ENCODE data around the gene SOX13.

Gene SOX13

GRCh38 chr1:204127597-204128242, 54.8 kb downstream of the SOX13 start:
- TF ChIP-seq GABPA (IDR thresholded peaks at IDR 0.05; ENCODE audit: low read depth) (no peak), CTCF (IDR thresholded peaks at IDR 0.05; ENCODE audit: insufficient read depth, low read length) (peak; percentile 85)
- H3K4me3 ChIP-seq (replicated peaks; ENCODE audit: insufficient read depth, low read length), result no peak overlapping the region
- H3K27ac ChIP-seq (replicated peaks), result no peak overlapping the region
- DNase-seq (ENCODE audit: low read depth in 1 of 2, low spot score in 1 of 2), result peak; percentile 28 to 47
- H3K27me3 ChIP-seq (ENCODE audit: insufficient read depth, poor library complexity, severe bottlenecking), result no peaks in the 10 kb centered on the region

- Histone ChIP-seq H3K4me3 (replicated peaks; ENCODE audit: insufficient read depth, low read length) (no peak overlapping the region), H3K27ac (replicated peaks) (no peak overlapping the region), H3K27me3 (ENCODE audit: insufficient read depth, poor library complexity, severe bottlenecking) (no peaks in the 10 kb centered on the region)
- TF ChIP-seq GABPA (IDR thresholded peaks at IDR 0.05; ENCODE audit: low read depth) (no peak), POLR2AphosphoS5 (IDR thresholded peaks at IDR 0.05; ENCODE audit: low read depth) (no peak), SPI1 (IDR thresholded peaks at IDR 0.05; ENCODE audit: borderline replicate concordance, low read depth) (no peak), CTCF (IDR thresholded peaks at IDR 0.05; ENCODE audit: insufficient read depth, low read length) (no peak), REST (IDR thresholded peaks at IDR 0.05; ENCODE audit: insufficient replicate concordance, low read depth) (no peak)
- no peak for DNase-seq (ENCODE audit: low read depth in 1 of 2, low spot score in 1 of 2)
These were observed 55.6 kb downstream of the SOX13 start for GRCh38 chr1:204128464-204128963.

- Histone ChIP-seq H3K27ac (replicated peaks) (no peak overlapping the region), H3K27me3 (ENCODE audit: insufficient read depth, poor library complexity, severe bottlenecking) (no peaks in the 10 kb centered on the region), H3K4me3 (replicated peaks; ENCODE audit: insufficient read depth, low read length) (no peak overlapping the region)
- no peak for TF ChIP-seq GABPA (IDR thresholded peaks at IDR 0.05; ENCODE audit: low read depth)
- TF ChIP-seq CTCF (IDR thresholded peaks at IDR 0.05; ENCODE audit: insufficient read depth, low read length), result peak; percentile 78
- peak; percentile 26 to 56 for DNase-seq (ENCODE audit: low read depth in 1 of 2, low spot score in 1 of 2)
These were observed 56.3 kb downstream of the SOX13 start for GRCh38 chr1:204128964-204129896.

GRCh38 chr1:204130178-204130577, 57.3 kb downstream of the SOX13 start:
- TF ChIP-seq SPI1 (IDR thresholded peaks at IDR 0.05; ENCODE audit: borderline replicate concordance, low read depth) (no peak), REST (IDR thresholded peaks at IDR 0.05; ENCODE audit: insufficient replicate concordance, low read depth) (no peak), POLR2AphosphoS5 (IDR thresholded peaks at IDR 0.05; ENCODE audit: low read depth) (no peak)
- H3K4me3 ChIP-seq (replicated peaks; ENCODE audit: insufficient read depth, low read length), result no peak overlapping the region
- H3K27me3 ChIP-seq (ENCODE audit: insufficient read depth, poor library complexity, severe bottlenecking), result no peaks in the 10 kb centered on the region
- DNase-seq (ENCODE audit: low read depth in 1 of 2, low spot score in 1 of 2), result no peak
- H3K27ac ChIP-seq (replicated peaks), result no peak overlapping the region
